ENCODE measurements around the gene ELAVL3. TPM values are rescaled to one million over a fixed set of nuclear protein-coding genes. Genes with fewer than 3 reads are reported as not detected.
A peak's percentile ranks its signal among the peaks of the same experiment; 100 is the strongest.
"Not testable (repeated sequence)": the region's sequence is repeated elsewhere in the genome, so short reads cannot be mapped to it uniquely, and the experiment has no call there.

The ELAVL3 gene
- total RNA-seq, 1 donor from 2014 or later, result 0.62 TPM

- ATAC-seq (ENCODE audit: poor library complexity), result peak; percentile 70
- intact Hi-C loops (cut with DNase I), result no loop called here
- DNase-seq, result peak; percentile 85
These were observed 60.1 kb downstream of the ELAVL3 start for GRCh38 chr19:11420429-11421370.

DNA sequence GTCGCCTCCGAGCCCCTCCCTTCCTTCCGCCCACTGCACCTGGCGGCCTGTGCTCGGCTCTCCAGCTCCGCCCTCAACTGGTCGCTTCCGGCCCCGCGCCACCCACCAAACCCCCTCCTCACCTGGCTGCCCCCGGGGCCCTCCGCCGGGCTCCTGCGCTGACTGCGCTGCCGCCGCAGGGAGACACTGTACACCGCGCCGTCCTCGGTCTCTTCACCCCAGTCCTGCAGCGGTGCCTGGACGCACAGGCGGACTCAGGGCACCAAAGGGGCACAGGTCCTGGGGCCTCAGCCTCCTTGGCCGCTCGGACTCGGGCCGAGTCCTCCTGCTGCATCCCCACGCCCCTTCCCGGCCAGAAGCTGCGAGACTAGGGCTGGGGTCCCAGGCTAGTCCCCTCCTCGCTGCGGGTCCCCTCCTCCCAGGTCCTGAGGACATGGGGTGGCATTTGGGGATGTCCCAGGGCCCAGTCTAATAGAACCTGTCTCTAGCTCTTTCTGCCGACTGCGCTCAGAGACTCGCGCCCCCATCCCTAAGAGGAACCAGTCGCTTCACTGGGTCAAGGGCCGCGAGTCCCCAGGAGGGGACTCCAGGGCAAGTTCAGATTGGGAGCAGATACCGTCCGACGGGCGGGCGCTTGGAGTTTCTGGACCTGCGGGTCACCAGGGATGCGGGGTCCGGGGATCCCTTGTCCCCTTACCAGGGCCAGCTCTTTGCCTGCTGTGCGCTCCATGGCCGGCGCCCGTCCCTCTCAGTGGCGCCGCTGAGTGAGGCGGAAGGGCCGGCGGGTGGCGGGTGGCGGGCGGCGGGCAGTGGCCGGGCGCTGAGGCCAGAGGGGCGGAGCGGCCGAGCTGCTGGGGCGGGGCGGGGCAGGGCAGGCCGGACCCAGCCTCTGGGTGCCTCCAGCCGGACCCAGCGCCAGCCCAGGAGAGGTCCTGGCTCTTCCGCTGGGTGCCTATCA lies 62.0 kb downstream of the ELAVL3 start, which contains the start of gene RGL3:
RGL3 (minus strand) TSS at position 766 of the 958 bp plus-strand sequence; CDS start at position 730, 36 bp downstream.
- DNase-seq, result peak; percentile 74
- intact Hi-C loops (cut with DNase I), result no loop called here
- ATAC-seq (ENCODE audit: poor library complexity), result peak; percentile 62

- no peak for DNase-seq
- intact Hi-C loops (cut with DNase I), result no loop called here
- no peak for ATAC-seq (ENCODE audit: poor library complexity)
These were observed 62.7 kb downstream of the ELAVL3 start for GRCh38 chr19:11418094-11418548.

DNA sequence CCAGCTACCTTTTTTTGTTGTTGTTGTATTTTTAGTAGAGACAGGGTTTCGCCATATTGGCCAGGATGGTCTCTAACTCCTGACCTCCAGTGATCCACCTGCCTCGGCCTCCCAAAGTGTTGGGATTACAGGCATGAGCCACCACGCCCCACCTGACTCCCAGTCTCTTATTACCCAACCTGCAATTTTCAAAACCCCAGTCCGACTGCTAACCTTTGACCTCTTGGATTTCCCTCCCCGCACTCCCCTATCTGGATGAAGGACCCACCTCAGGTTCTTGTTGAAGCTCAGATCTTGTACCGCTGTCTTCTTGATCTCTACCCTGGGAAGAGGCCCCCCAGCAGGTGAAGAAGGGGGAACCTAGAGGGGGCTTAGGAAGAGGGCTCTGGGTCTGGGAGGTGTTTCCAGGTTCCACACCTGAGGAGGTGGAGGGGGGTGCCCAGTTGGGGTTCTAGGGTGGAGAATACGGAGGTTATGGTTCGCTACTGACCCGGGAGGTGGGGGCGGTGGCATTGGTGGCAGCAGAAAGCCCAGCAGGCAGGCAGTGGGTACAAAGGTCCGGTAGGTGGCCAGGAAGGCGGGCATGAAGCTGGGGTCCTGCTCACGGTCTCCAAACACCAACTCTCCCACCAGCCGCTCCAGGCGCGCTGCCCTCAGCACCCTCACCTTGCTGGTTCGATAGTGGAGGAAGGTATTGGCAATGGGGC lies 64.3 kb downstream of the ELAVL3 start:
- no peak for DNase-seq
- intact Hi-C loops (cut with DNase I), result no loop called here
- ATAC-seq (ENCODE audit: poor library complexity), result no peak

DNA sequence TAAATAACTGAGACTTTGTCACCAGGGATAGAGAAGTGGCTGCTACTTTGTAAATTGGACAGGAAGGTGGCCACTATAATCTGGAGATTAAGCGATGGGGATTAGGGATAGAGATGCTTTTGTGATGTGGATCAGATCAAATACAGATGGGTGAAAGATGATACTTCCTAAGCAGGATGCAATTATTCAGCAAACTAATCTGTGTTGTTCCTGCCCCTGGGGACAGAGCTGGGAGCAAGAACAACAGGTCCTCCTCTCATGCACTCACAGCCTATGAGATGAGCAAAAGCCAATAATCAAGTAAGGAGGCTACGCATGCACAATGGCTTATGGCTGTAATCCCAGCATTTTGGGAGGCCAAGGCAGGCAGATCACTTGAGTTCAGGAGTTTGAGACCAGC lies 66.3 kb downstream of the ELAVL3 start:
- ATAC-seq (ENCODE audit: poor library complexity) (no peak), DNase-seq (no peak)
- intact Hi-C loops (cut with DNase I), result no loop called here

DNA sequence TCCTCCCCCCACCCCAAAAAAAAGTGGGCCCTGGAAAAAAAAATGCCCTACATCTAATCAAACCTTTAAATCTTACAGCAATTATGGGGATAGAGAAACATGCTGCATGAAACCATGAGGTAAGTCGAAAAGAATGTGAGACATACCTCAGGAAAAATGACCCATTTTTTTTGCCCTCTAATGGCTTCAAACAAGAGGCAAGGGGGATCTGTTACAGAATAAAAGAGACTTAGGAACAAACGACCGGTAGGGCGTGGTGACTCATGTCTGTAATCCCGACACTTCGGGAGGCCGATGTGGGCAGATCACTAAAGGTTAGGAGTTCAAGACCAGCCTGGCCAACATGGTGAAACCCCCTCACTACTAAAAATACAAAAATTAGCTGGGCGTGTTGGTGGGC lies 70.2 kb downstream of the ELAVL3 start:
- ATAC-seq (ENCODE audit: poor library complexity) (no peak), DNase-seq (no peak)
- intact Hi-C loops (cut with DNase I), result no loop called here

DNA sequence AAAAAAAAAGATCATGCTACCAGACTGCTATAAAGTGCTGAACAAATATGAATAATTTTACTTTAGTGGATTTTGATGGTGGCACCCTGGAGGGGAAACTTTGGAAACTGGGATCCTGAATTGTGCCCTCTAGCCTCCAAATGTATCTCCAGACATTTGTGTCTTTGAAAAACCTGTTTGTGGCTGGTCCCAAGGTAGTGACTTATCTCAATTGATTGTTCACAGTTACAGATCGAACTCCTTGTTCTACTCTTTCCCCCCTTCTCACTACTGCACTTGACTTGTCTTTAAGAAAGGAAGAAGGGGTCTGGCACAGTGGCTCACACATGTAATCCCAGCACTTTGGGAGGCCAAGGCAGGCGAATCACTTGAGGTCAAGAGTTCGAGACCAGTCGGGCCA lies 72.3 kb downstream of the ELAVL3 start:
- no peak for DNase-seq
- ATAC-seq (ENCODE audit: poor library complexity), result no peak
- intact Hi-C loops (cut with DNase I), result no loop called here

DNA sequence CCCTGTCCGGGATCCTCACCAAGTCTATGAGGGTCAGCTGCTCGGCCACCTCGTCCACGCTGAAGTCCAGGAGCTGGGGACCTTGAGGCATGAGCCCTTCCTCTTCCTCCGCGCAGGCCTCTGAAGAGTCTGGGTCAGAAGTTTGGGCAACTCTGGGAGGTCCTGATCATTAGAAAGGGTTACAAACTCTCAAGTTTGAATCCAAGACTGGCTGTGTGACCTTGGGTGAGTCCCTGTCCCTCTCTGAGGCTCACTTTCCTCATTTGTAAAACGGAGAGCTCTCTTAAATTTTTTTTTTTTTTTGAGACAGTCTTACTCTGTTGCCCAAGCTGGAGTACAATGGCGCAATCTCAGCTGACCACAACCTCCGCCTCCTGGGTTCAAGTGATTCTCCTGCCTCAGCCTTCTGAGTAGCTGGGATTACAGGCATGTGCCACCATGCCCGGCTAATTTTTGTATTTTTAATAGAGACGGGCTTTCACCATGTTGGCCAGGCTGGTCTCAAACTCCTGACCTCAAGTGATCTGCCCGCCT lies 74.1 kb downstream of the ELAVL3 start:
- ATAC-seq (ENCODE audit: poor library complexity); intact Hi-C loops (cut with DNase I); DNase-seq: not testable (repeated sequence)

DNA sequence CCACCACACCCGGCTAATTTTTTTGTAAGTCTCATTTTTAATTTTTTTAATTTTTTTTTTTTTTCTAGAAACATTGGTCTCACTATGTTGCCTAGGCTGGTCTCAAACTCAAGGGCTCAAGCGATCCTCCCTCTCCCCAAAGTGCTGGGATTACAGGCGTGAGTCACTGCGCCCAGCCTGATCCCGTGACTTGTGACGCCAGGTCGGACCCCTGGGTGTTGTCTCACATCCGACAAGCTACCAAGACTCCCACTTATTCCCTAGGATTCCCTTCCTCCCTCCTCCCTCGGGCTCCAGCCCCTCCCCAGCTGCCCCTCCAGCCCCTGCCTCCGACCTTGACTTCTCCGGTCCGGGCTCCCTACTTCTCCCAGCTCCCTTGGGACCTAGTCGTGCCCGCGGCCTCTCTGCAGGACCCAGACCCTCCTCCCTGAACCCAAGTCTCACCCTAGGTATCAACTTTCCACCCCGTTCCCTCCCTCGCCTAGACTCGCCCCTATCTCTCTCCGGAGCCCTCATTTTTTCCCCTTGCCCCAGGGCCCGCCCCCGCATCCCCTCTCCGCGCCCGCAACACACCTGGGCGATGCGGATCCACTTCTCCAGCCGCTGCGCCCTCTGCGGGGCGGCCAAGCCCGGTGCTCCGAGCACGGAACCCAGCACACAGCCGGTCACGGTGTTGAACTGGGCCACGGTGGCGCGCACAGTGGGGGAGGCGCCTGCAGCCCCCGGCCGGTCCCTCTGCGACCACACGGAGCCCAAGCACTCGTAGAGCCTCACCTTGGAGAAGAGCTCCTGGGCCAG lies 74.8 kb downstream of the ELAVL3 start:
- peak; percentile 78 for ATAC-seq (ENCODE audit: poor library complexity)
- DNase-seq, result no peak
- intact Hi-C loops (cut with DNase I), result no loop called here

DNA sequence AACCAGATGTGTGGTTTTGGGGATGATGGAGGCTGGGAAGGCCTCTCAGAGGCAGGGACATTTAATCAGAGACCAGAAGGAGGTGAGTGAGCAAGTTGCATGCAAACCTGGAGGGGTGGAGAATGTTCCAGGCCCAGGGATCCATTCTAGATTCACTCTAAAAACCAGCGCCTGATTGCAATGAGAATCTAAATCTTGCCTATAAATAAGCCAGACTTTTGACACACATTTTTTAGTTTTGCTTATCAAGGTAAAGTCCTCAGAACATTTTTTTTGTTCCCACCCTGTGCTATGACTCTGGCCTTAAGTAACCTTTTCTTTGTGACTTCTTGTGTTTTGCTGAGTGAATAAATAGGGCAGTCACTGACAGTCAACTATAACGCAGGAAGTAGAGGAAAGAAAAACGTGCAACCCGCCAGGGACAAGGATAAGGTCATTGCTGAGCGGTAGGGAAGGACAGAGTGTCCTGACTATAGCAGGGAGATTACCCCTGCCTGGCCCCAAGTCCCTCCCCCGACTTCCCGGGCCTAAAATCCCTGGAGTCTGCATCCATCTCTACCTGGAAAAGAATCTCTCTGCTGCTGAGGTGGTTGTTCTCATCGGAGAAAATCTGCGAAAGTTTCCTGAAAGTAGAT lies 76.1 kb downstream of the ELAVL3 start:
- DNase-seq, result no peak
- peak; percentile 20 for ATAC-seq (ENCODE audit: poor library complexity)
- intact Hi-C loops (cut with DNase I), result no loop called here

- ATAC-seq (ENCODE audit: poor library complexity), result no peak
- intact Hi-C loops (cut with DNase I), result no loop called here
- no peak for DNase-seq
These were observed 78.9 kb downstream of the ELAVL3 start for GRCh38 chr19:11401808-11402543.

Small RNAs within 50 kb of the gene (microRNA-seq; reads per million reads assigned to microRNA genes)
- not detected for gene MIR7974

Other genes with a start within 250 kb of the ELAVL3 start
- 0.40 TPM for gene ANGPTL8, start 241.4 kb downstream of the ELAVL3 start, total RNA-seq
- gene DOCK6, start 218.5 kb downstream of the ELAVL3 start, total RNA-seq, result 32.0 TPM
- not detected for gene TSPAN16, start 184.9 kb downstream of the ELAVL3 start, total RNA-seq
- 7.9 TPM for gene RAB3D, start 141.4 kb downstream of the ELAVL3 start, total RNA-seq
- 105 TPM for gene TMEM205, start 134.8 kb downstream of the ELAVL3 start, total RNA-seq
- 18.8 TPM for gene CCDC159, start 134.5 kb downstream of the ELAVL3 start, total RNA-seq
- 13.7 TPM for gene PLPPR2, start 125.6 kb downstream of the ELAVL3 start, total RNA-seq
- gene SWSAP1, start 106.4 kb downstream of the ELAVL3 start, total RNA-seq, result 1.2 TPM
- 9.2 TPM for gene EPOR, start 96.7 kb downstream of the ELAVL3 start, total RNA-seq
- gene RGL3, start 61.7 kb downstream of the ELAVL3 start, total RNA-seq, result 8.6 TPM
- gene ODAD3, start 45.9 kb downstream of the ELAVL3 start, total RNA-seq, result 0.65 TPM
- 105 TPM for gene PRKCSH, start 45.4 kb downstream of the ELAVL3 start, total RNA-seq
- 2.9 TPM for gene ZNF653, start 24.8 kb upstream of the ELAVL3 start, total RNA-seq
- gene ECSIT, start 48.1 kb upstream of the ELAVL3 start, total RNA-seq, result 178 TPM
- 59.5 TPM for gene CNN1, start 57.8 kb upstream of the ELAVL3 start, total RNA-seq
- 32.7 TPM for gene ELOF1, start 78.2 kb upstream of the ELAVL3 start, total RNA-seq
- 2.3 TPM for gene ACP5, start 96.6 kb upstream of the ELAVL3 start, total RNA-seq
- gene ZNF627, start 116.4 kb upstream of the ELAVL3 start, total RNA-seq, result 4.2 TPM

Data from Right ventricle myocardium superior (tissue), 1 donor.